HepG2 (cell line): ENCODE results near the gene CLIP2. TPM values are rescaled to one million over a fixed set of nuclear protein-coding genes. Genes with fewer than 3 reads are reported as not detected.

ENCODE experiments used
- ATAC-seq: fragments of 200-7000 bp; cut with Tn5 transposase; 3 replicates; pipeline ENCODE4 v1.9.1; 2020; ENCODE audit warnings: mild to moderate bottlenecking, moderate library complexity
- BruUV-seq: library from RNA; stranded (reverse); fragments of 400-500 nt; replicated peaks from 2 replicates; lab custom pipeline; 2021; lab: Mats Ljungman, UMichigan
- CTCF ChIA-PET: fragments of 300-600 bp; formaldehyde crosslinking; extraction: SDS; loops from one replicate; lab custom pipeline; 2021; ENCODE audit warnings: low total read pairs, inconsistent platforms, low intra/inter-chr PET ratio; lab: Yijun Ruan, JAX
- POLR2A ChIA-PET: fragments of 350-600 bp; sonication (Branson Sonifier 250); formaldehyde crosslinking; loops from one replicate; lab custom pipeline; 2020; ENCODE audit warnings: antibody characterized with exemption, inconsistent platforms; lab: Yijun Ruan, JAX
- DNase-seq: peaks from one replicate; pipeline ENCODE4 v3.0.0-alpha.2; 2015; ENCODE audit warnings: low spot score
- FAIRE-seq: peaks from 3 replicates; lab custom pipeline; 2011; peaks lifted over from hg19 to GRCh38; lab: Jason Lieb, UNC
- H2AFZ ChIP-seq: one replicate; pipeline ENCODE4 v1.6.1; 2011; ENCODE audit warnings: low read length, inconsistent platforms
- H3K27ac ChIP-seq: fragments of 300-600 bp; 3 replicates; pipeline ENCODE4 v1.8.0; 2011; ENCODE audit warnings: mixed run types, mild to moderate bottlenecking, mixed read lengths, low read length, inconsistent platforms; ENCODE audit not compliant: insufficient read depth; ENCODE audit errors: extremely low read length
- H3K27me3 ChIP-seq, 2 experiments: fragments of 200-600 bp in 1 of 2; 2 replicates in 1 of 2; 3 replicates in 1 of 2; pipeline versions ENCODE4 v1.6.0 to v1.8.0; 2011; ENCODE audit warnings: low read length in 2 of 2, mild to moderate bottlenecking in 2 of 2, moderate library complexity in 2 of 2, inconsistent platforms in 1 of 2; ENCODE audit not compliant: insufficient read depth in 2 of 2, control insufficient read depth in 1 of 2
- H3K36me3 ChIP-seq, 2 experiments: fragments of 200-600 bp in 1 of 2; replicated peaks in 1 of 2; 2 replicates in 1 of 2; 3 replicates in 1 of 2; pipeline versions ENCODE4 v1.5.1 to v1.8.0; 2011; ENCODE audit warnings: low read length in 2 of 2, inconsistent platforms in 1 of 2; ENCODE audit not compliant: insufficient read depth in 2 of 2, control insufficient read depth in 1 of 2
- H3K4me1 ChIP-seq: 2 replicates; pipeline ENCODE4 v1.5.1; 2012; ENCODE audit warnings: low read length, inconsistent platforms; ENCODE audit not compliant: insufficient read depth
- H3K4me2 ChIP-seq: 2 replicates; pipeline ENCODE4 v1.6.0; 2011; ENCODE audit warnings: low read depth, low read length, inconsistent platforms
- H3K4me3 ChIP-seq, 3 experiments: fragments of 200-600 bp in 1 of 3; sonication (generic), shearing (Covaris generic) in 1 of 3; replicated peaks in 1 of 3; 2 replicates each; pipeline ENCODE4 v1.5.1; 2011 to 2016; ENCODE audit warnings: low read length in 3 of 3, inconsistent platforms in 2 of 3, low read depth in 2 of 3, mild to moderate bottlenecking in 2 of 3, control low read depth in 1 of 3, mixed read lengths in 1 of 3; ENCODE audit not compliant: insufficient read depth in 1 of 3
- H3K79me2 ChIP-seq: one replicate; pipeline ENCODE4 v1.6.1; 2011; ENCODE audit warnings: low read length, inconsistent platforms; ENCODE audit not compliant: insufficient read depth
- H3K9ac ChIP-seq: 2 replicates; pipeline ENCODE4 v1.6.0; 2011; ENCODE audit warnings: mild to moderate bottlenecking, low read depth, low read length, inconsistent platforms; ENCODE audit not compliant: insufficient read depth
- H3K9me3 ChIP-seq: 2 replicates; pipeline ENCODE4 v1.5.1; 2012; ENCODE audit warnings: mild to moderate bottlenecking, low read length
- H4K20me1 ChIP-seq: 2 replicates; pipeline ENCODE4 v1.6.0; 2011; ENCODE audit warnings: inconsistent platforms, mild to moderate bottlenecking, low read length, moderate library complexity; ENCODE audit not compliant: insufficient read depth
- AGO2 ChIP-seq: fragments of 200-400 bp; formaldehyde crosslinking; optimal IDR thresholded peaks from 2 replicates; pipeline ENCODE3; 2017; ENCODE audit warnings: mild to moderate bottlenecking, low read depth, low read length, moderate library complexity
- EEA1 ChIP-seq: sonication (generic); formaldehyde crosslinking; IDR thresholded peaks from 2 replicates; pipeline ENCODE4 v1.5.1; 2020; ENCODE audit warnings: mild to moderate bottlenecking, missing genetic modification reagents, borderline replicate concordance
- MYNN ChIP-seq: sonication (generic); formaldehyde crosslinking; IDR thresholded peaks from 2 replicates; pipeline ENCODE4 v1.4.0; 2020; ENCODE audit warnings: mild to moderate bottlenecking, low read depth, missing genetic modification reagents
- ZFP37 ChIP-seq: sonication (generic); formaldehyde crosslinking; IDR thresholded peaks from 2 replicates; pipeline ENCODE4 v1.4.0; 2020; ENCODE audit warnings: missing genetic modification reagents, borderline replicate concordance
- ZNF17 ChIP-seq: sonication (generic); formaldehyde crosslinking; IDR thresholded peaks from 2 replicates; pipeline ENCODE4 v1.5.0; 2020; ENCODE audit warnings: mild to moderate bottlenecking, missing genetic modification reagents
- ZNF256 ChIP-seq: sonication (generic); formaldehyde crosslinking; conservative IDR thresholded peaks from 2 replicates; pipeline ENCODE4 v1.4.0; 2020; ENCODE audit warnings: missing genetic modification reagents
- ZSCAN22 ChIP-seq: sonication (generic); formaldehyde crosslinking; IDR thresholded peaks from 2 replicates; pipeline ENCODE4 v1.4.0; 2020; ENCODE audit warnings: mild to moderate bottlenecking, missing genetic modification reagents
- WGBS: methylation state at CpG from one replicate; pipeline ENCODE4 v1.1.6; 2017; ENCODE audit warnings: low lambda C conversion rate; 5-methylcytosine and 5-hydroxymethylcytosine counted together
- in situ Hi-C: cut with HindIII; loops from 2 replicates; pipeline ENCODE4 v1.10.0; 2017; ENCODE audit warnings: low pct_unique_long_range_greater_than_20kb; ENCODE audit not compliant: extremely low pct_ligation_motif_present
- intact Hi-C: fragments of 100-400 bp; cut with micrococcal nuclease; formaldehyde crosslinking; loops from one replicate; pipeline ENCODE4 v1.10.0; 2022; ENCODE audit not compliant: unreplicated experiment
- polyA plus RNA-seq, 8 experiments: library from polyadenylated mRNA; depleted of rRNA in 3 of 8; stranded (reverse) in 7 of 8; unstranded in 1 of 8; fragments of >200 nt; fragmentation: Illumina TruSeq in 4 of 8; extraction: Trizol in 4 of 8; gene quantifications; 2 replicates each; pipeline versions ENCODE4 v1.2.1 to v1.2.3, GENCODE V29; 2011 to 2016; ENCODE audit warnings: low read depth in 4 of 8, missing spikeins in 1 of 8, mixed read lengths in 1 of 8; ENCODE audit not compliant: insufficient read depth in 1 of 8
- total RNA-seq, 5 experiments: library from RNA; depleted of rRNA; stranded (reverse); fragments of >200 nt; fragmentation: Illumina TruSeq; extraction: Trizol; gene quantifications; 2 replicates each; pipeline ENCODE4 v1.2.3, GENCODE V29; 2016; ENCODE audit warnings: low read depth in 1 of 5
- TF ChIP-seq, protein P1 (sequence below): sonication (generic); formaldehyde crosslinking; IDR thresholded peaks from 2 replicates; pipeline ENCODE4; 2020; ENCODE audit warnings: missing genetic modification reagents, mild to moderate bottlenecking, borderline replicate concordance
- TF ChIP-seq, protein P2 (sequence below): sonication (generic); formaldehyde crosslinking; IDR thresholded peaks from 2 replicates; pipeline ENCODE4 v1.4.0; 2020; ENCODE audit warnings: mild to moderate bottlenecking, low read depth, missing genetic modification reagents
- TF ChIP-seq, protein P3 (sequence below): sonication (generic); formaldehyde crosslinking; IDR thresholded peaks from 2 replicates; pipeline ENCODE4 v1.4.0; 2020; ENCODE audit warnings: missing genetic modification reagents
- TF ChIP-seq, protein P4 (sequence below): sonication (generic); formaldehyde crosslinking; conservative IDR thresholded peaks from 2 replicates; pipeline ENCODE4 v1.5.0; 2020; ENCODE audit warnings: missing genetic modification reagents

CLIP2 gene
- total and polyA plus RNA-seq, 2 of the 13 experiments (the other 11 are each of a cell fraction or from before 2014, with no cell fraction given) = 6.5 to 17.4 TPM

DNA sequence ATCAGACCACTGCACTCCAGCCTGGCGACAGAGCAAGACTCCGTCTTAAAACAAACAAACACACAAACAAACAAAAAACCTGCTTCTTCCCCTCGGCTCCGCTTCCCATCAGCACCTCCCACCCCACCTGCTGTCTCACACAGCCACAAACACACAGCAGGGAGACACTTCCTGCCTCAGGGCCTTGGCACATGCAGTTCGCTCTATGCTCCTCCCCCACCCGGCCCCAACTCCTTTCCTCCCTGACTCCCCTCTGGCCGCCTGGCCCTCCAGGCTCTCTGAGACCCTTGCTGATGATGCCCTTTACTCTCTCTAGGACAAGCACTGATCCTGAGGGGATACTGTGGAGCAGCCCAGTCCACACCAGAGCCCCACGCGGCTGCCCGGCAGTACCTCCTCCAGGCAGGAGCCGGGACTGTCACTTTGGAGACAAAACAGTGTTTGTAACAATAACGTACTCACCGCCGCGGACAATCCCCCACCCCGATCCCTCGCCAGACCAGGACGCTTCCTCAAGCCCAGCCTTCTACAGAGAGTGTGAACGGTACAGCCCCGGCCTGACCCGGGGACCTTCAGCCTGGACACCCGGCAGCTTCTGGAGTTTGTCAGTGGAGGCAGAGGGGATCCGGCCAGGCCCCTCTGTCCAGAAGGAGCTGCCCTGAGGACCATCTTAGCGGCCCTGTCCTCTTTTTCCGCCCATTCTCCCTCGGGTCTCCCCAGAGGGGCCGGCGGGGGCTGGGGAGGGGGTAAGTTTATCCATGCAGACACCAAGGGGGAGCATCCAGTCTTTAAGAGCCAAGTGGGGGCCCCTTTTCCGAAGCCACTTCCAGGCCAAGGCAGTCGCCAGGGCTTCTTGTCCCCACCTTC lies 114.5 kb downstream of the CLIP2 start:
- no peak for DNase-seq
- no peaks in the 10 kb centered on the region for H3K9me3 ChIP-seq
- 87% methylated on average over 24 of the region's 30 CpGs for WGBS
- ATAC-seq = no peak
- CTCF ChIA-PET = no interaction called here
- TF ChIP-seq AGO2 (peak; percentile 20), ZSCAN22 (no peak)
- TF ChIP-seq, all 625 proteins: peak for 1
- Histone ChIP-seq H3K27ac (no peak overlapping the region), H2AFZ (no peak overlapping the region), H3K9ac (no peak overlapping the region), H3K4me1 (no peaks in the 10 kb centered on the region), H3K4me2 (no peak overlapping the region), H3K79me2 (no peaks in the 10 kb centered on the region), H3K27me3 (no peaks in the 10 kb centered on the region), H3K4me3 (no peak overlapping the region), H3K36me3 (peaks cover 7 to 24% of the 10 kb centered on the region in 2 experiments; a peak in 4 of 5 replicates), H4K20me1 (no peaks in the 10 kb centered on the region)
- intact Hi-C loops = loop anchor here (5.0 kb wide), 1 partner anchor 116 kb away; the partner anchor contains the start of gene CLIP2
- BruUV-seq = no TSS peak
- POLR2A ChIA-PET = no interaction called here
- FAIRE-seq = no peak
- in situ Hi-C loops = loop anchor here (5.0 to 10.0 kb wide), 2 partner anchors 196 to 339 kb away; no protein-coding TSS in a partner anchor

DNA sequence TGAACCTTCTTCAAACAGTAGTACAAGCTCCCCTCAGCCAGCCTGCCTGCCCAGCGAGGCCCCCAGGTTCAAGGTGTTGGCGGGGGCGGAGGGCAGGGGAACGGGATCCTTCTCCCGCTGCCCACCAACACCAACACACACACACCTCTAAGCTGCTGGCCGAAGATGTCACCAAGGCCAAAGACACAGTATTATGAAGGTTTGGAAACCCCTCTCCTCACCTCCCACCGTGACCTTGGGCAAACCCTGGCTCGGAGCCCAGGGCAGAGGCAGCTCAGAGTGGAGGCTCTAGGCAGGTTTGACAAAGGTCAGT lies 115.1 kb downstream of the CLIP2 start:
- FAIRE-seq (no peak), DNase-seq (no peak), ATAC-seq (no peak)
- Histone ChIP-seq H3K79me2 (no peaks in the 10 kb centered on the region), H3K4me1 (no peaks in the 10 kb centered on the region), H3K27me3 (no peaks in the 10 kb centered on the region), H3K4me2 (no peak overlapping the region), H3K27ac (no peak overlapping the region), H3K9ac (no peak overlapping the region), H2AFZ (no peak overlapping the region), H3K36me3 (peaks cover 7 to 24% of the 10 kb centered on the region in 2 experiments; a peak in 4 of 5 replicates), H3K4me3 (no peak overlapping the region), H4K20me1 (no peaks in the 10 kb centered on the region), H3K9me3 (no peaks in the 10 kb centered on the region)
- in situ Hi-C loops = loop anchor here (5.0 to 10.0 kb wide), 2 partner anchors 197 to 340 kb away; no protein-coding TSS in a partner anchor
- ChIA-PET POLR2A (no interaction called here), CTCF (no interaction called here)
- BruUV-seq = no TSS peak
- intact Hi-C loops = loop anchor here (5.0 kb wide), 1 partner anchor 117 kb away; the partner anchor contains the start of gene CLIP2
- 93% methylated on average over 7 of the region's 8 CpGs for WGBS
- TF ChIP-seq EEA1 (CRISPR knock-in tag) = no peak
- no peak for TF ChIP-seq ZNF256 (CRISPR knock-in tag)
- TF ChIP-seq, protein P1, sequence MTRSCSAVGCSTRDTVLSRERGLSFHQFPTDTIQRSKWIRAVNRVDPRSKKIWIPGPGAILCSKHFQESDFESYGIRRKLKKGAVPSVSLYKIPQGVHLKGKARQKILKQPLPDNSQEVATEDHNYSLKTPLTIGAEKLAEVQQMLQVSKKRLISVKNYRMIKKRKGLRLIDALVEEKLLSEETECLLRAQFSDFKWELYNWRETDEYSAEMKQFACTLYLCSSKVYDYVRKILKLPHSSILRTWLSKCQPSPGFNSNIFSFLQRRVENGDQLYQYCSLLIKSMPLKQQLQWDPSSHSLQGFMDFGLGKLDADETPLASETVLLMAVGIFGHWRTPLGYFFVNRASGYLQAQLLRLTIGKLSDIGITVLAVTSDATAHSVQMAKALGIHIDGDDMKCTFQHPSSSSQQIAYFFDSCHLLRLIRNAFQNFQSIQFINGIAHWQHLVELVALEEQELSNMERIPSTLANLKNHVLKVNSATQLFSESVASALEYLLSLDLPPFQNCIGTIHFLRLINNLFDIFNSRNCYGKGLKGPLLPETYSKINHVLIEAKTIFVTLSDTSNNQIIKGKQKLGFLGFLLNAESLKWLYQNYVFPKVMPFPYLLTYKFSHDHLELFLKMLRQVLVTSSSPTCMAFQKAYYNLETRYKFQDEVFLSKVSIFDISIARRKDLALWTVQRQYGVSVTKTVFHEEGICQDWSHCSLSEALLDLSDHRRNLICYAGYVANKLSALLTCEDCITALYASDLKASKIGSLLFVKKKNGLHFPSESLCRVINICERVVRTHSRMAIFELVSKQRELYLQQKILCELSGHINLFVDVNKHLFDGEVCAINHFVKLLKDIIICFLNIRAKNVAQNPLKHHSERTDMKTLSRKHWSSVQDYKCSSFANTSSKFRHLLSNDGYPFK (CRISPR knock-in tag) = no peak
- TF ChIP-seq, protein P2, sequence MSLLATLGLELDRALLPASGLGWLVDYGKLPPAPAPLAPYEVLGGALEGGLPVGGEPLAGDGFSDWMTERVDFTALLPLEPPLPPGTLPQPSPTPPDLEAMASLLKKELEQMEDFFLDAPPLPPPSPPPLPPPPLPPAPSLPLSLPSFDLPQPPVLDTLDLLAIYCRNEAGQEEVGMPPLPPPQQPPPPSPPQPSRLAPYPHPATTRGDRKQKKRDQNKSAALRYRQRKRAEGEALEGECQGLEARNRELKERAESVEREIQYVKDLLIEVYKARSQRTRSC (CRISPR knock-in tag) = no peak
- TF ChIP-seq, protein P3, sequence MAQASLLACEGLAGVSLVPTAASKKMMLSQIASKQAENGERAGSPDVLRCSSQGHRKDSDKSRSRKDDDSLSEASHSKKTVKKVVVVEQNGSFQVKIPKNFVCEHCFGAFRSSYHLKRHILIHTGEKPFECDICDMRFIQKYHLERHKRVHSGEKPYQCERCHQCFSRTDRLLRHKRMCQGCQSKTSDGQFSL (CRISPR knock-in tag) = no peak
- no peak for TF ChIP-seq MYNN (CRISPR knock-in tag)
- TF ChIP-seq ZFP37 (CRISPR knock-in tag) = no peak
- TF ChIP-seq ZNF17 (CRISPR knock-in tag) = no peak
- TF ChIP-seq, protein P4, sequence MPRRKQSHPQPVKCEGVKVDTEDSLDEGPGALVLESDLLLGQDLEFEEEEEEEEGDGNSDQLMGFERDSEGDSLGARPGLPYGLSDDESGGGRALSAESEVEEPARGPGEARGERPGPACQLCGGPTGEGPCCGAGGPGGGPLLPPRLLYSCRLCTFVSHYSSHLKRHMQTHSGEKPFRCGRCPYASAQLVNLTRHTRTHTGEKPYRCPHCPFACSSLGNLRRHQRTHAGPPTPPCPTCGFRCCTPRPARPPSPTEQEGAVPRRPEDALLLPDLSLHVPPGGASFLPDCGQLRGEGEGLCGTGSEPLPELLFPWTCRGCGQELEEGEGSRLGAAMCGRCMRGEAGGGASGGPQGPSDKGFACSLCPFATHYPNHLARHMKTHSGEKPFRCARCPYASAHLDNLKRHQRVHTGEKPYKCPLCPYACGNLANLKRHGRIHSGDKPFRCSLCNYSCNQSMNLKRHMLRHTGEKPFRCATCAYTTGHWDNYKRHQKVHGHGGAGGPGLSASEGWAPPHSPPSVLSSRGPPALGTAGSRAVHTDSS (CRISPR knock-in tag) = no peak
